NCI-H2107 (cell line): ENCODE results near the gene DNAH5.

Experiments used
- DNase-seq: peaks from one replicate; lab custom pipeline; 2025; lab: John Stamatoyannopoulos, UW

DNAH5 gene

DNA sequence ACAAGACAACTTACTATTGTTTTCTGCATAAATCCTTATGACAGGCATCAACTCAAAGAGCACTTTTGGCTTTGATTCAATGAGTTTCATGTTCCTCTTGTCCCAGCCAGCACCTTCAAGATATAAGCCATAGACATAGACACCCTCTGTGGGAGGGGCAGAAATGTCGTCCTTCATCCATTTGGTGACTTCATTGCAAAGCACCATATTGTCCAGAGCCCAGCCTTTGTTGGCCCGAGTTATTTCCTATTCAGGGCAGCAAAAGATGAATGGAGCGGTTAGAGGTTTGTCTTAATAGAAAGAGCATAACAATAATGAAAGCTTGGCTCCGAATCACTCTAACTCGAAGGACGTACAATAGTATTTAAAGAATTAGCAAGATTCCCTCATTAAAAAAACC is 243.9 kb downstream of the DNAH5 start:
- no peak for DNase-seq

DNA sequence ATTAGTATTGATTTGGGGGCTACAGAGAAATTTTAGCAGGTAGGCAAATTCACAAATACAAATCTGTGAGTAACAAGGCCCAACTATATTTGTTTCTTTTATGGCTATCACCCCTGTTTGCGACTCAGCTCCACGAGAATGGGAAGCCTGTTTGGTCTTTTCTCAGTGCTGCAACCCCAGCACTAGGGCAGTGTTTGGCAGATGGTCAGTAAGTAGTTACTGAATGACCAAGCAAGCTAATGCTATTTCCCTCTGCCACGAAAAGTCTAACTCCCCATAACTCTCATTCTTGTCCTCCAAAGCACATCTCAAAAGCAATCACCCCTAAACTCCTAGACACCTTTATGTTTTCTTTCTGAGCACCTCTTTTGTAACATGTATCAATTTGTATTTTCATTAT is 245.6 kb downstream of the DNAH5 start:
- no peak for DNase-seq

DNA sequence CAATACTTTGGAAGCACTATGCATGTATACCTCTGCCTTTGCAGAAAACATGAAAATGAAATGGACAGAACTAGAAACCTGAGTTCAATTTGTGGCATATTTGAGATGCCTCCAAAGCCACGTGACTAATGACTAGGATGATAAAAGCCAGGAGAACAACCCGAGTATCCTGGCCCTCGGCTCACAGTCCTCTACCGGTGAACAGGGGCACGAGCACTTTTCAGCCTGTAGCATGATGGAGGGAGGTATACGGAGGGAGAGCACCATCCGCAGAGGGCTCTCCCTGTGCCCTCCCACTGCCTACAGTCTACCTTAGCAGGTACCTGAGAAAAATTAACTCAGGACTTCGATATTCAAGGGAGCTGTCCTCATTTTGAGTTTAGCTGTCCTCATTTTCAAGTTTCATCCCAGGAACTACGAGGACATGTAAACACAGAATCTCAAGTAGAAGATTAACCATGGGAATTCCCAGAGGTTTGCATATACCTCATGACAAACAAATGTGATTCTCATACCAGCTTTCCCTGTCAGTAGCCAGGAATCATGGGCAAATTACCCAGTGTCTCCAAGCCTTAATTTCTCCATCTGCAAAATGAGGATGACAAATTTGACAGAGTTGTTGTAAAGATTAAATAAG is 249.3 kb downstream of the DNAH5 start:
- no peak for DNase-seq

DNA sequence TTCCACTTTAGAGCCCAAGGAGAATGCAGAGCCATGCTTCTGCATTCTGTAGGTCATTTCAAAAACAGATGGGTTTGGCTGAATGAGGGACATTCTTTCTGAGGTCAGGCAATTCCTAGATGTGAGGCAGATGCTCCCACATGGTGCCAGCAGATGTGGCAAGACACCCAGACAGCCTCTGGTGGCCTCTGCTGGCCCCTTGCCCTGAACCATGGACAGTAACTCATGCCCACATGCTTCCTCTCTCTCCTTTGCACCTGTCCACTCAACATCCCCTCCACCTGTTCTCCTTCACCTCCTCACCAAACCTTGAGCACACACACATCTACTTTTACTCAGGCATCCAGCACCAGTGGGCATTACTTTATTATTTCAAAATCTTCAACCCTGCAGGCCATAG is 252.3 kb downstream of the DNAH5 start:
- DNase-seq: no peak

DNA sequence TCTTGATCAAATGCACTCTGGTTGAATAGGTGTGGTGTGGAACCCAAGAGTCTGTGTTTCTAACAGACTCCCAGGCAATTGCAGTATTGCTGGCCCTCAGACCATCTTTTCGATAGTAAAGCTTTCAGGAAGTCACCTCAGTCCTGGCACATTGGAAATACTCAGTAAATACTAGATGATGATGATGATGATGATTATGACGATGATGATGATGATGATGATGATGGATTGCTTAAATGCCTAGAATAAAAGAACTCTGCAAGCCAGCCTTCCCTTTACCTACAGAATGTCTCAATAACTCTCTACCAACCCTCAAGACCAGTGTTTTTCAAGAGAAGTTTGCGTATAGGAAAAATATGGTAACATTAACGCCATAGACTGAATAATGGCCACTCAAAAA is 268.0 kb downstream of the DNAH5 start:
- DNase-seq: no peak

DNA sequence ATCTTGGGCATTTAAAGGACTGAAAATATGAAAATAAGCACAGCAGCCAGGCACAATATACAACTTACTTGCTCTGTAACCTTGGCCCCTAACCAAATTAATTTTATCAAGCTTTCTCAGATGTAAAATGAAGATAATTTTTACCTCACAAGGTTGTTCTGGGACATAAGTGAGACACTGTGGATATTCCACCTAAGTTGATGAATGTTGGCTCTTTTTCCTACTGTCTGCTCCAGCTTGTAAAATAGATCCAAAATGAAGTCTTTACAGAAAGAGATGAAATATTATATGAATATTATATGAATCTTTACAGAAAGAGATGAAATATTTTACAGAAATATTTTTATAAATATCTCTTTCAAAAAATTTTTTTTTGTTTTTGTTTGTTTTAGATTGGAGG is 270.1 kb downstream of the DNAH5 start:
- no peak for DNase-seq

DNA sequence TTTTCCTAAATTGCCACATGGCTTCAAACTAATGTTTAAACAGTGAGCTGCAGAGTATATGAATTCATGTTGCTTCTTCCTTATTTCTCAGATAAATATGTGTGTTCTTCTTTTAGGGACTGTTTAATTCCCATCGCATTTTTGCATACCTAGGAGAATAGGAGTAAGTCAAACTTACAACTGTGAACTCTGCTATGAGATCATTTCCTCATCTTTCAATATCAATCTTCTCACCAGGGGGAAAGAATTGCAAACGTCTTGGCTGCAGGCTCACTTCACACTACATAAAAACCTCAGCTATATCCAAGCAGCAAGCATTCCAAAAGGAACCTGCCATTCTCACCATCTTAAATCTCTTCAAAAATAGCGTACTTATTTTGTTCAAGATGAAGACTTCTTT is 271.0 kb downstream of the DNAH5 start:
- no peak for DNase-seq

DNA sequence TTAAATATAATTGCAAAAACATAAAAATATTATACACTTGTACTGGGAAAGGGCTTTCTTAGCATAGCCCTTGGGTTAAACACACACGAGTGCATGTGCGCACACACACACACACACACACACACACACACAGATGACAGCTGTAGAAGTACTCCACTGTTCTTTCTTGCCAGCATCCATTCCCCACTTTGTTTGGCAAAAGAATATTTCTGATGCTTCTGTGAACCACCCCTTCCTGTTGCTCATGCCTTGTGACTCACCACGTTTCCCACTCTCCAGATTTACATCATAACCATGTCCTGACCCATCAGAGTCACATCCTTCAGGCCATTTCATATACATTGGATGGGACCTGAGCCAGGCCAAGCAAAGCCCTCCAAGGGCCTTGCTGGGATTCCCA is 280.1 kb downstream of the DNAH5 start:
- no peak for DNase-seq

DNA sequence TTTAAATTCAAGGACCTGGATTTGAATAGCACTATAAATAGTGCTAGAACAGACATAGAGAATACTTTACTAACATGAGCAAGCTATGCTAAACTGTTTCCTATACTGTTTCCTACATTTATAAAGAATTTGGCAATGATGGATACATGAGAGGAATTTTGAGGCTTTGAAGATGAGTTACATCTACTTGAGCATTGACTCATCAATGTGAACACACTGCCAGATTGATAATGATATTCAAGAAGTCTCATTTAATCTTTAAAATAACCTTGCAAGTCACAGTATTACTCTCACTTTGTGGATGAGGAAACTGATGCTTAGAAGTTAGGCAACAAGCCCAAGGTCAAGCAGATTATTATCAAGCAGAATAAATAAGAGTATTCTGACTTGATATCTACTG is 281.9 kb downstream of the DNAH5 start:
- no peak for DNase-seq

DNA sequence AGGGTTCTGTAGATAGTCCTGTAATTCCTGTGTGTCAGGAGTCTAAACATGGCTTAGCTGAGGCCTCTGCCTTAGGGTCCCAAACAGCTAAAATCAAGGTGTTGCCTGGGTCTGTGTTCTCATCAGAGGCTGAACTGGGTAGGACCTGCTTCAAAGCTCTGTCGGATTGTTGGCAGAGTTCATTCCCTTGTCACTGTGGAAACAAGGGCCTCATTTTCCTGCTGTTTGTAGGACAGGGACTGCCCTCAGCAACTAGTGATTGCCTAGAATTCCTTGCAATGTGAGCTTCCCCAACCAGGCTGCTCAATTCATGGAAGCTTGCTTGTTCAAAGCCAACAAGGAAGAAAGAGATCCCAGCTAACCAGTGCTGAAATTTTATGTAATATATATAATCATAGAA is 283.2 kb downstream of the DNAH5 start:
- DNase-seq: no peak

DNA sequence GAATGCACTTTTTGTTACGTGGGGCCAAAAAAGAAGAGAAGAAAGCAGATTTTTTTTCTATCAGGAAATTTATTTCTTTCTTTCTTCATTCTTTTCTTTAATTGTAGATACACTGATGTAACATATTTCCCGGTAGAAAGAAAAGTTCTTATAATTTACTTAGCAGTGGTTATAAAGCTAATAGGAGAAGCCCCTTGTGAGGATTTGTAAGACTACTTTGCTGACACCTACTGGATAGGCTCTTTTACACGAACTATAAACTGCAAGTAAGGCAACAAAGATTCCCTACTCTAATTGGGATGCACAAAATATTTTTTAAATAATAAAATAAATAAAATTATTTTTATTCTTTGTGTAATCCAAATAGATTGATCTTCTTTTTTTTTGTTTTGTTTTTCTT is 284.4 kb downstream of the DNAH5 start:
- DNase-seq: no peak

DNA sequence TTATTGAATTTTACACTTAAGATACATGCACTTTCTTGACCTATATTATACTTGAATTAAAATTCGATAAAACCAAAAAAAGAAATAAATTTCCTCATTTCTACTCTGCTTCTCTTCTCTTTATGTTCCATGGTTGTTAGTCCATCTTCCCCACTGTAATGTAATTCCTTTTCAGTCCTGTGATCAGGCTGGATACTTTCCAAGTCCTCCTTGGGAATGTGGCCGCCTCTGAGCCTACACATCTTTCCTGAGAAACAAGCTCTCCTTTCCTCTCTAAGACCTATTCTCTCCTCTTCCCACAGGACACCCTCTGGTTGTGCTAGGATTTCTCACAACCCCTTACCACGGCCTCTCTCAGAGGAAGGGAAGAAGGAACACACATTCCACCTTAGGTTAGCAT is 285.1 kb downstream of the DNAH5 start:
- DNase-seq: no peak

DNA sequence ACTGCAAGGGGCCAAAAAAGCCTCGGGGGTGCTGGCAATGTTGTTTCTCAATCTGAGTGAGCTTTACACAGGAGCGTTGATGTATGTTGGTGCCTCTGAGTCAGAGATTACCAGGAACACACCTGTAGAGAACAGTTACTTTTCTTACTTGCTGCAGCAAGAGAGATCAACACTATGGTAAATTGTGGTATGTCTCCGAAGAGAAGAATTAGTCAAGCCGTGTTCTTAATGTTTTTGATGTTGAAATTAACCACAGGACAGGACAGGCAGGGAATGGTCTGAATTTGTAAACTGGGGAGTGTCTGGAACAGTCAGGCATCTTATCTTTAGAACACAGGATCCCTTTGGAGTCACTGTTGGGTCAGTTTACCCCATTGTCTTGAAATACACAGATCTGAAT is 285.7 kb downstream of the DNAH5 start:
- DNase-seq: no peak

DNA sequence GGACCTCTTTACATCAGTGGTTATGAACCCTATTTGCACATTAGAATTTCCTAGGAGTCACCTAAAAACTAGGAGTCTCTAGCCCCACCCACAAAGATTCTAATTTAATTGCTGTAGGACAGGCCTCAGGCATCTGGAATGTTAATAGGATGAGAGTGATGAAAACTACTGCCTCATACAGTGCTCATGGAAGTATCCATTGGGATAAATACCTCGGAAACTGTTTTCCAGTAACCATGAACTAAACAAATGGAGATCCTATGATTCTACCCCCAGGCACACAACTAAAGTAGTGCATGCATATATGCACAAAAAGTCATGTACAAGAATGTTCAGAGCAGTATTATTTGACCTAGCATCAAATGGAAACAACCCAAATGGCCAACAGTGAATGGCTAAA is 286.3 kb downstream of the DNAH5 start:
- DNase-seq: no peak

DNA sequence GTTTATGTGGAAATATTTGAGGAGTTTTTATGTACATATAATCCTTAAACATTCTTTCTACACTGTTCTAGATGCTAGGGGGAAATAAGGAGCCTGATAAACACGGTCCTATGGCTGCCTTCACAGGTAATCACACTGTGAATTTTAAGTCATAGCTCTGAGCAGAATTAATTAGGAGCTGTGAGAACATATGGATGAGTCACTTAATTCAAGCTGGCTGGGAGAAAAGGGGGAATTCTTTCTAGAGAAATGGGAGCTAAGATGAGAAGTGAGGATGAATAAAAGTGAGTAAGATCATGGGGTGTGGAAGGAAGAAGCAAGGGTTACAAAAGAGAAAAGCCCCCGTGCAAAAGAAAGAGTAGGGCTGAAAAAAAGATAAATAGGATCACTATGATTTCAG is 290.8 kb downstream of the DNAH5 start:
- no peak for DNase-seq

DNA sequence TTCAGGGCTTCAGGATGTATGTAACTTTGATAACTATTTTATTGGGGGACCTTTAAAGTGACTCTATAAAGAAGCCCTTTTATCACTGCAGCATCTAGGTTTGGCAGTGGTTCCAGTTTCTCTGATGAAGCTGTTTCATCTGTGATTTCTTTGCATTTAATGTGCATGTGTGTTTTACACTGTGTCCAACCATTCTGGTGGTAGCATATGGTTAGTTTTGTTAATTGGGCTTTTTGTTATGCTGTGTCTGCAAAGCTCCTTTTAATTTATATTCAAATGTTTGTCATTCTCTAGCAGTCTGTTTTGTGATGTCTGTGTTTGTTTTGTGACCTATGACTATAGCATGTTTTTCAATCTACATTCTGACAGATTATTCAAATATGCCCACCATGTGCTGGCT is 294.8 kb downstream of the DNAH5 start:
- DNase-seq: no peak

DNA sequence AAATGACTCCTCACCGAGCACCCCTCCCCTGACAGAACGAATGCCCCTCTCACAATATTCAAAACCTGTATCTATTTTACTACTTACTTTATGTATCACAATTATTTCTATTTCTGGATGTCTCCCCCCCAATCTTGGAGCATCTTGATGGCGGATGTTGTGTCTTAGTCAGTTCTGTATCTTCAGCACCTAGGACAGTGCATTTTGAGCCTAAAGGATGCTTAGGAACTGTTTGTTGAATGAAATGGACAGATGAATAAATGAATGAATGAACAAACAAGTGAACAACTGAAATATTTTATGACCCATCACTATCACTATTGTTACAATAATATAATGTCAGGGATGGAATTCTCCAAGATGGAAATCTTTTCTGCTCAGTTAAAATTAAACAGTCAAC is 295.7 kb downstream of the DNAH5 start:
- no peak for DNase-seq

DNA sequence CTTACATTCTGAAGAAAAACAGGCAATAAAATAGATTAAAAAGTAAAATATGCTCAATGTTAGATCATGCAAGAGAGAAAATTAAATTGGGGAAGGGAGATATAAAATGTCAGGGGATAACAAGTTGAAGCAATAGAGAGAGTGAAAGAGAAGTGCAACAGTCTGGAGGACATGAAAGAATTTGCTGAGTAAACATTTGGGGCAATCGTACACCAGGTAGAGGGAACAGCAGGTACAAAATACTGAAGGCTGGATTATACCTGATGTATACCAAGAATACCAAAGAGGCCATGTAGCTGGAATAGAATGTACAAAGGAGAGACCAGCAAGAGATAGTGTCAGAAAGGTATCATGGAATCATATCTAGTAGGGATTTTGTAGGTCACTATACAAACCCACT is 300.8 kb downstream of the DNAH5 start:
- DNase-seq: no peak

DNA sequence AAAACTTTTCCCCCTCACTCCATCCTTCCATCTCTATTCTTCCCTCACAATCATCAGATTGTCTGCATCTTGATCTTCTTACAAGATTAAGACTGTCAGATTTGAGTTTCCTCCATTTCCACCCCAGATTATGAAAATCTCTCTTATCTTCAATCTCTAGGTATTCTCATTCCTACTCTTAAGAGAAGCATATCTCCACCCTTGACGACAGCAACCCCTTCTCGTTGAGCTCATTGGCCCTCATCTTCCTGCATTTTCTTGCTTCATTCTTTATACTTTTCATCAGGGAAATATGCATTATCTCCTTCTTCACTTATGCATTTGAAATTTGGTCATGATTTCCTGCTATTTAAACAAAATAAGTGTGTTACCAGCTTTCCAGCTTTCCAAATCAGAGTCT is 301.3 kb downstream of the DNAH5 start:
- DNase-seq: no peak
